22Rv1 (cell line): Measurements from ENCODE around the gene MTHFS.
"Not testable (repeated sequence)": the region's sequence is repeated elsewhere in the genome, so short reads cannot be mapped to it uniquely, and the experiment has no call there.

Experiments
- CTCF ChIP-seq: fragments of 450-650 bp; IDR thresholded peaks from 2 replicates; pipeline ENCODE4 v1.5.1; 2017; ENCODE audit warnings: mild to moderate bottlenecking
- ZFX ChIP-seq: fragments of 450-650 bp; IDR thresholded peaks from 2 replicates; pipeline ENCODE4 v1.6.1; 2017; ENCODE audit warnings: antibody characterized with exemption, borderline replicate concordance

GRCh38 chr15:79900818-79901378, 4.1 kb upstream of the MTHFS start:
- not testable (repeated sequence) for TF ChIP-seq CTCF, ZFX
